H1 (cell line): Measurements from ENCODE around the gene CUX1. TPM values are rescaled to one million over a fixed set of nuclear protein-coding genes. Genes with fewer than 3 reads are reported as not detected.

Experiments
- CTCF ChIA-PET: fragments of 300-600 bp; sonication (Branson Sonifier 250); formaldehyde crosslinking; loops from one replicate; lab custom pipeline; 2021; ENCODE audit not compliant: partially characterized antibody; lab: Charles Lee
- POLR2A ChIA-PET: fragments of 300-600 bp; sonication (Branson Sonifier 250); formaldehyde crosslinking; loops from one replicate; lab custom pipeline; 2021; ENCODE audit warnings: inconsistent platforms; ENCODE audit not compliant: partially characterized antibody; lab: Charles Lee
- DNase-seq, 2 experiments: peaks; one replicate each; pipeline versions ENCODE4 v3.0.0 to v3.0.0-alpha.2; 2010 to 2022; ENCODE audit warnings: low spot score in 2 of 2, low read depth in 1 of 2, mixed read lengths in 1 of 2
- FAIRE-seq: peaks from 2 replicates; lab custom pipeline; 2011; peaks lifted over from hg19 to GRCh38; lab: Jason Lieb, UNC
- H2AFZ ChIP-seq: 2 replicates; pipeline ENCODE4 v1.8.1; 2012; ENCODE audit warnings: low read length, inconsistent platforms
- H2AK5ac ChIP-seq: 2 replicates; pipeline ENCODE4 v1.6.1; 2013; ENCODE audit warnings: low read depth, low read length
- H2BK120ac ChIP-seq: replicated peaks from 2 replicates; pipeline ENCODE3; 2013; ENCODE audit warnings: low read depth, low read length, inconsistent platforms
- H2BK12ac ChIP-seq: 2 replicates; pipeline ENCODE4 v1.6.1; 2013; ENCODE audit warnings: low read depth, low read length
- H2BK15ac ChIP-seq: 2 replicates; pipeline ENCODE4 v1.6.1; 2013; ENCODE audit warnings: low read length
- H2BK20ac ChIP-seq: 2 replicates; pipeline ENCODE4 v1.6.1; 2013; ENCODE audit warnings: low read length
- H2BK5ac ChIP-seq: 2 replicates; pipeline ENCODE4 v1.6.1; 2013; ENCODE audit warnings: low read depth, low read length
- H3K14ac ChIP-seq: 2 replicates; pipeline ENCODE4 v1.6.1; 2013; ENCODE audit warnings: inconsistent platforms; ENCODE audit not compliant: insufficient read length
- H3K18ac ChIP-seq: 2 replicates; pipeline ENCODE4 v1.6.1; 2013; ENCODE audit warnings: low read length; ENCODE audit errors: extremely low read depth
- H3K23ac ChIP-seq: 2 replicates; pipeline ENCODE4 v1.6.1; 2013; ENCODE audit warnings: inconsistent platforms; ENCODE audit not compliant: insufficient read length
- H3K23me2 ChIP-seq: 2 replicates; pipeline ENCODE4 v1.6.1; 2013; ENCODE audit warnings: low read depth, low read length
- H3K27ac ChIP-seq: 2 replicates; pipeline ENCODE4 v1.6.1; 2011; ENCODE audit warnings: low read depth, low read length, inconsistent platforms
- H3K27me3 ChIP-seq, 4 experiments: replicated peaks in 1 of 4; 1 replicate in 1 of 4; 2 replicates in 3 of 4; pipeline versions ENCODE4 v1.6.1 to v1.8.1; 2011 to 2013; ENCODE audit warnings: low read length in 3 of 4, mild to moderate bottlenecking in 3 of 4, inconsistent platforms in 2 of 4, mixed read lengths in 2 of 4, moderate library complexity in 1 of 4; ENCODE audit not compliant: control insufficient read depth in 3 of 4, insufficient read depth in 3 of 4; ENCODE audit errors: extremely low read depth in 1 of 4
- H3K36me3 ChIP-seq, 4 experiments: 2 replicates each; pipeline versions ENCODE4 v1.6.1 to v1.8.1; 2011 to 2013; ENCODE audit warnings: mild to moderate bottlenecking in 4 of 4, low read length in 3 of 4, moderate library complexity in 2 of 4, control low read depth in 1 of 4, inconsistent platforms in 1 of 4; ENCODE audit not compliant: insufficient read depth in 4 of 4, control insufficient read depth in 2 of 4
- H3K4ac ChIP-seq: replicated peaks from 2 replicates; pipeline ENCODE3; 2013; ENCODE audit warnings: low read length, low read depth, mixed read lengths, inconsistent platforms; ENCODE audit not compliant: insufficient read length
- H3K4me1 ChIP-seq, 4 experiments: replicated peaks in 1 of 4; 1 replicate in 1 of 4; 2 replicates in 3 of 4; pipeline versions ENCODE4 v1.6.1 to v1.8.1; 2011 to 2013; ENCODE audit warnings: low read length in 3 of 4, inconsistent platforms in 2 of 4, mixed read lengths in 1 of 4; ENCODE audit not compliant: insufficient read depth in 4 of 4, control insufficient read depth in 3 of 4
- H3K4me2 ChIP-seq, 2 experiments: 2 replicates each; pipeline versions ENCODE4 v1.6.1 to v1.8.1; 2011 to 2013; ENCODE audit warnings: low read depth in 2 of 2, low read length in 2 of 2, control low read depth in 1 of 2, inconsistent platforms in 1 of 2, mild to moderate bottlenecking in 1 of 2; ENCODE audit not compliant: insufficient read depth in 1 of 2
- H3K4me3 ChIP-seq, 4 experiments: fragments of 200-600, 300-600 bp in 1 of 4; sonication (generic), shearing (Covaris generic), sonication (Bioruptor Twin) in 1 of 4; 2 replicates each; pipeline versions ENCODE4 v1.5.1 to v1.8.1; 2011 to 2016; ENCODE audit warnings: low read length in 4 of 4, low read depth in 3 of 4, control low read depth in 2 of 4, inconsistent platforms in 2 of 4, mild to moderate bottlenecking in 2 of 4, mixed read lengths in 1 of 4, moderate library complexity in 1 of 4; ENCODE audit not compliant: insufficient read depth in 2 of 4; ENCODE audit errors: extremely low read depth in 1 of 4
- H3K56ac ChIP-seq: replicated peaks from 2 replicates; pipeline ENCODE3; 2013; ENCODE audit warnings: low read depth, mild to moderate bottlenecking, mixed read lengths, low read length, inconsistent platforms; ENCODE audit not compliant: insufficient read length
- H3K79me1 ChIP-seq: 2 replicates; pipeline ENCODE4 v1.6.1; 2013; ENCODE audit warnings: low read depth, low read length, control low read depth
- H3K79me2 ChIP-seq, 2 experiments: 2 replicates each; pipeline versions ENCODE4 v1.6.1 to v1.8.1; 2012 to 2013; ENCODE audit warnings: low read length in 2 of 2, mild to moderate bottlenecking in 2 of 2, inconsistent platforms in 1 of 2; ENCODE audit not compliant: insufficient read depth in 2 of 2, control insufficient read depth in 1 of 2
- H3K9ac ChIP-seq, 4 experiments: replicated peaks in 1 of 4; 1 replicate in 1 of 4; 2 replicates in 3 of 4; pipeline versions ENCODE4 v1.6.1 to v1.8.1; 2011 to 2013; ENCODE audit warnings: low read depth in 3 of 4, low read length in 3 of 4, control low read depth in 2 of 4, mild to moderate bottlenecking in 2 of 4, moderate library complexity in 2 of 4, inconsistent platforms in 1 of 4; ENCODE audit errors: extremely low read depth in 1 of 4
- H3K9me3 ChIP-seq, 2 experiments: 2 replicates each; pipeline versions ENCODE4 v1.6.1 to v1.8.1; 2012 to 2013; ENCODE audit warnings: mild to moderate bottlenecking in 2 of 2, moderate library complexity in 2 of 2, control low read depth in 1 of 2, inconsistent platforms in 1 of 2, low read depth in 1 of 2, low read length in 1 of 2, mixed read lengths in 1 of 2; ENCODE audit not compliant: insufficient read depth in 2 of 2
- H4K20me1 ChIP-seq, 2 experiments: replicated peaks in 1 of 2; 2 replicates each; pipeline versions ENCODE3 to v1.8.1; 2011 to 2013; ENCODE audit warnings: inconsistent platforms in 2 of 2, low read length in 2 of 2, mild to moderate bottlenecking in 1 of 2; ENCODE audit not compliant: insufficient read depth in 2 of 2, control insufficient read depth in 1 of 2
- H4K5ac ChIP-seq: 2 replicates; pipeline ENCODE4 v1.6.1; 2013; ENCODE audit warnings: low read length, low read depth, mixed read lengths, inconsistent platforms; ENCODE audit not compliant: insufficient read length
- H4K8ac ChIP-seq: 2 replicates; pipeline ENCODE4 v1.8.0; 2013; ENCODE audit warnings: mild to moderate bottlenecking, moderate library complexity, low read length, inconsistent platforms; ENCODE audit not compliant: insufficient read depth; ENCODE audit errors: extremely low read depth
- H4K91ac ChIP-seq: replicated peaks from 2 replicates; pipeline ENCODE3; 2013; ENCODE audit warnings: low read length, mixed read lengths, inconsistent platforms; ENCODE audit not compliant: insufficient read length
- RAD21 ChIP-seq, 2 experiments: IDR thresholded peaks in 1 of 2; conservative IDR thresholded peaks in 1 of 2; 2 replicates each; pipeline ENCODE4 v1.6.1; 2011; ENCODE audit warnings: low read depth in 2 of 2, low read length in 2 of 2, improper control_type of control experiment in 1 of 2, inconsistent platforms in 1 of 2, mild to moderate bottlenecking in 1 of 2, moderate library complexity in 1 of 2
- TCF12 ChIP-seq: IDR thresholded peaks from 2 replicates; pipeline ENCODE4 v1.6.1; 2011; ENCODE audit warnings: low read depth, mild to moderate bottlenecking, low read length
- WGBS, 2 experiments: shearing (Covaris generic) in 1 of 2; methylation state at CpG; one replicate each; pipeline versions ENCODE4 v1.1.6 to v1.1.7; 2013 to 2015; ENCODE audit warnings: low lambda C conversion rate in 2 of 2, mixed read lengths in 2 of 2, inconsistent platforms in 1 of 2, low coverage in 1 of 2, missing lambda C conversion rate in 1 of 2; ENCODE audit not compliant: insufficient replicate concordance in 2 of 2, insufficient coverage in 1 of 2, insufficient read length in 1 of 2; ENCODE audit errors: extremely low coverage in 1 of 2, missing lambda C conversion rate in 1 of 2; 5-methylcytosine and 5-hydroxymethylcytosine counted together
- polyA plus RNA-seq, 7 experiments: library from polyadenylated mRNA; depleted of rRNA in 3 of 7; stranded (reverse) in 5 of 7; unstranded in 2 of 7; fragments of >200 nt in 5 of 7; fragments of 200-250 nt in 2 of 7; gene quantifications; 1 replicate in 5 of 7; 2 replicates in 1 of 7; 4 replicates in 1 of 7; pipeline versions ENCODE4 v1.2.1 to v1.2.3, GENCODE V29; 2011 to 2013; ENCODE audit warnings: missing spikeins in 2 of 7, mixed read lengths in 2 of 7
- total RNA-seq: library from RNA; stranded (reverse); fragmentation: NEBNext Ultra II Directional; extraction: Animal tissue kit (Norgen Biotek cat#: 25700); gene quantifications from 2 replicates; pipeline ENCODE4 v1.2.1, GENCODE V29; 2021

The CUX1 gene
- total and polyA plus RNA-seq, 2 of the 8 experiments (the other 6 are each of a cell fraction or from before 2014, with no cell fraction given), result 21.6 to 65.9 TPM

DNA sequence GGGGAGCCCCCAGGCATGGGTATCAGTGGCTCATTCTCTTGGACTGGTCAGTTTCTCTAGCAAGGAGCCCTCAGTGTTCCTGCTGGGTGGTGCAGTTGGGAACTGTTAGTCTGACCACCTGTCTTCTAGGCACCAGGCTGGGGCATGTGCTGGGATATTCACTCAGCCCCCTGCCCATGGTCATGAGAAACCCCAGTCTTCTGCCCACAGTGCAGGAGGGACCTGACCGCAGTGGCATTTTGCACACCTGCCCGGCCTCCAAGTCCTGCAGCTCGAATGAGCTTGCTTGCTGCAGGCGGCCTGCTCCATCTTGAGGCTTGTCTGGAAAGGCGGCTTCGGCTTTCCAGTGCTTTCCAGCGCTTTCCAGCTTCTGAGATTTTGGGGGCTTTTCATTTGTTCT is 36.3 kb downstream of the CUX1 start:
- WGBS, 2 experiments, result 89% methylated on average over 7 of the region's 7 CpGs; no CpG with 5 or more reads in 1 of the 2 experiments
- FAIRE-seq (no peak), DNase-seq (no peak)
- Histone ChIP-seq H3K27ac (no peak overlapping the region), H3K4me3 (no peak overlapping the region), H3K18ac (no peak overlapping the region), H3K14ac (no peak overlapping the region), H3K79me2 (peaks cover 24 to 98% of the 10 kb centered on the region in 2 experiments), H3K4me2 (no peak overlapping the region), H4K91ac (no peak overlapping the region), H3K9me3 (no peaks in the 10 kb centered on the region), H4K8ac (no peak overlapping the region; the same call in 1 of the 2 replicates), H3K79me1 (peaks cover 14% of the 10 kb centered on the region), H2AK5ac (no peak overlapping the region), H2BK15ac (no peak overlapping the region), H3K27me3 (no peaks in the 10 kb centered on the region), H3K23ac (no peak overlapping the region), H3K4ac (no peak overlapping the region), H3K56ac (no peak overlapping the region), H4K20me1 (peaks cover 9 to 22% of the 10 kb centered on the region in 2 experiments), H2AFZ (no peak overlapping the region), H2BK120ac (no peak overlapping the region), H3K9ac (no peak overlapping the region), H2BK12ac (no peak overlapping the region), H2BK20ac (no peak overlapping the region), H3K4me1 (peaks cover 4 to 12% (median 11%) of the 10 kb centered on the region in 4 experiments; a peak in 6 of 7 replicates), H4K5ac (no peak overlapping the region), H3K23me2 (no peaks in the 10 kb centered on the region), H3K36me3 (no peaks in the 10 kb centered on the region), H2BK5ac (no peak overlapping the region)
- TF ChIP-seq TCF12, result no peak
- TF ChIP-seq RAD21 (IDR thresholded peaks at IDR 0.05 in 1 of 2, conservative IDR thresholded peaks at IDR 0.05 in 1 of 2; ENCODE audit: low read depth in 2 of 2, low read length in 2 of 2), result peak in 1 of 2 experiments; percentile 6; a peak in 1 of 4 replicates
- CTCF ChIA-PET, result interaction anchor here (0.7 kb wide), 2 partner anchors 22 to 105 kb away, joined by 3 read pairs; no protein-coding TSS in a partner anchor
- POLR2A ChIA-PET, result interaction anchor here (0.9 kb wide), 1 partner anchor 263 kb away, joined by 3 read pairs; no protein-coding TSS in a partner anchor
